ENCODE data around the gene LRFN4. TPM values are rescaled to one million over a fixed set of nuclear protein-coding genes. Genes with fewer than 3 reads are reported as not detected.

The LRFN4 gene
- total RNA-seq (2021; fragmentation: NEBNext Ultra II Directional; extraction: Animal tissue kit (Norgen Biotek cat#: 25700)) (64.3 and 67.6 TPM in 2 replicates), polyA plus RNA-seq (2011; rRNA removed) (49.8 and 66.9 TPM in 2 replicates), polyA minus RNA-seq (2011; rRNA and poly(A)+ RNA removed) (8.3 and 9.8 TPM in 2 replicates)
- 38.6 TPM for polyA plus RNA-seq (2011; cell fraction: cytosol; rRNA removed)
- polyA plus RNA-seq (2011; cell fraction: nucleus; rRNA removed) = 112 TPM
- 24.3 to 37.8 TPM (median 34.2 TPM) in 4 replicates for polyA plus RNA-seq (2012, experiment 1 of 2)
- polyA plus RNA-seq (2012, experiment 2 of 2) = 32.6 TPM
- polyA plus RNA-seq (2013, experiment 1 of 2) = 37.5 TPM
- 32.3 TPM for polyA plus RNA-seq (2013, experiment 2 of 2)
- polyA minus RNA-seq (2011; cell fraction: cytosol; rRNA and poly(A)+ RNA removed) = 32.6 TPM
- polyA minus RNA-seq (2011; cell fraction: nucleus; rRNA and poly(A)+ RNA removed) = 32.0 TPM
- long read RNA-seq, experiment 1, transcript LRFN4-201 (2 exons, 2,431 nt) = major isoform, 9 of 28 reads
- long read RNA-seq, experiment 1, partial matches to known transcripts = 12 of 28 reads
- long read RNA-seq, experiment 1, other reads (novel, unspliced or antisense) = 7 of 28 reads
- long read RNA-seq, experiment 2 = 0 reads

DNA sequence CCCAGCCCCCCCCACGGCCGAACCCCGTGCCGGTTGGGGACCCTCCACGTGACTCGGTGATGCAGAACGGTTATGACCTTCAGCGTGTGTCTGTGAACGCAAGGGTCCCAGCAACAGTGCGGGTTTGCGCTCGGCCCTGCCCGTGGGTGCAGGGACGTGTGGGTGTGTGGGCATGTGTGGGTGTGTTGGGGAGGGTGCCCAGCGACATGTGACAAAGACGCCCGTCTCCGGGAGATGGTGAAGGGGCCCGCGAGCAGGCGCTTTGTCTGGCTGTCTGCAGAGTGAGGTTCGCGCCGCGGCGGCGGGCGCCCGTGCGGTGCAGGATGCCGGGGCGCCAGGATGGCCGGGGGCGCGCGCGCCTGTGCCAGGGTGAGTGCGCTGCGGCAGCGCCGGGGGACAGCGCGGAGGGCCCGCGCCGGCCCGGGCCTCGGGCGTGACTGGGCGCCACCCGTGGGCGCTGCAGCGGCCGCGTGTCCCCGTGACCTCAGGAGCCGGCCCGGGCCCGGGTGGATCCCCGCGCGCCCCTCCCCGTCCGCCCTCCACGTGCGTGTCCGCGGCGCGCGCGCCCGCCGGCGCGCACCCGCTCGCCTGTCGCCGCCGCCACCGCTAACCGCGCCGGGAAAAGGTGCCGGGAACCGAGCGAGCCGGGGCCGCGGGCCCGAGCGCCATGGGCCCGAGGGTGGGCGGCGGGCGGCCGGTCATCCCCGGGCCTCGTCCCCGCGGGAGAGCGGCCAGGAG, at the start of gene LRFN4:
LRFN4 (plus strand) TSS at position 569 of the 738 bp plus-strand sequence. CDS start 681 bp downstream, outside the sequence.
- peak within 1 kb of the TSS; percentile 98 for H3K4ac ChIP-seq (replicated peaks; ENCODE audit: insufficient read length, low read depth, low read length)
- H3K9me3 ChIP-seq (ENCODE audit: insufficient read depth in 2 of 2, low read depth in 1 of 2, low read length in 1 of 2) = no peaks in the 10 kb centered on the region
- no peaks in the 10 kb centered on the region for H3K27me3 ChIP-seq (replicated peaks in 1 of 4; ENCODE audit: control insufficient read depth in 3 of 4, extremely low read depth in 1 of 4, insufficient read depth in 3 of 4, low read length in 3 of 4)
- H2BK120ac ChIP-seq (replicated peaks; ENCODE audit: low read depth, low read length) = no peak within 1 kb of the TSS
- no peak within 1 kb of the TSS for H2BK20ac ChIP-seq (ENCODE audit: low read length)
- H4K8ac ChIP-seq (ENCODE audit: extremely low read depth, insufficient read depth, low read length) = peak within 1 kb of the TSS; percentile 93
- peak within 1 kb of the TSS; percentile 71 to 92 (median 86) for H3K4me3 ChIP-seq (ENCODE audit: extremely low read depth in 1 of 4, insufficient read depth in 2 of 4, low read depth in 3 of 4, low read length in 4 of 4)
- H3K56ac ChIP-seq (replicated peaks; ENCODE audit: insufficient read length, low read depth, low read length) = peak within 1 kb of the TSS; percentile 70
- no peak within 1 kb of the TSS for H3K14ac ChIP-seq (ENCODE audit: insufficient read length)
- H4K20me1 ChIP-seq (replicated peaks in 1 of 2; ENCODE audit: control insufficient read depth in 1 of 2, insufficient read depth in 2 of 2, low read length in 2 of 2) = peaks cover 2 to 4% of the 10 kb centered on the region in 2 experiments
- peak within 1 kb of the TSS; percentile 100 for H2BK15ac ChIP-seq (ENCODE audit: low read length)
- peak within 1 kb of the TSS; percentile 97 for H4K5ac ChIP-seq (ENCODE audit: insufficient read length, low read depth, low read length)
- 0 out of 2 replicates have a peak within 1 kb of the TSS, but pooled peaks have one; percentile 10 for H2AFZ ChIP-seq (ENCODE audit: low read length)
- H3K23ac ChIP-seq (ENCODE audit: insufficient read length) = no peak within 1 kb of the TSS
- H2BK5ac ChIP-seq (ENCODE audit: low read depth, low read length) = peak within 1 kb of the TSS; percentile 98
- peaks cover 5 to 20% (median 9%) of the 10 kb centered on the region in 4 experiments for H3K4me1 ChIP-seq (replicated peaks in 1 of 4; ENCODE audit: control insufficient read depth in 3 of 4, insufficient read depth in 4 of 4, low read length in 3 of 4)
- no peak within 1 kb of the TSS for H2AK5ac ChIP-seq (ENCODE audit: low read depth, low read length)
- H3K79me1 ChIP-seq (ENCODE audit: low read depth, low read length) = no peaks in the 10 kb centered on the region
- peak within 1 kb of the TSS; percentile 57 to 94 (median 84) for H3K9ac ChIP-seq (replicated peaks in 1 of 4; ENCODE audit: extremely low read depth in 1 of 4, low read depth in 3 of 4, low read length in 3 of 4)
- H3K23me2 ChIP-seq (ENCODE audit: low read depth, low read length) = peaks cover 8% of the 10 kb centered on the region
- H4K91ac ChIP-seq (replicated peaks; ENCODE audit: insufficient read length, low read length) = peak within 1 kb of the TSS; percentile 97
- peak within 1 kb of the TSS; percentile 96 to 98 for H3K4me2 ChIP-seq (ENCODE audit: insufficient read depth in 1 of 2, low read depth in 2 of 2, low read length in 2 of 2)
- H3K36me3 ChIP-seq (ENCODE audit: control insufficient read depth in 2 of 4, insufficient read depth in 4 of 4, low read length in 3 of 4) = peaks cover 0 to 18% (median 1%) of the 10 kb centered on the region in 4 experiments; a peak in 4 of 8 replicates
- POLR2A ChIA-PET (ENCODE audit: partially characterized antibody) = interaction anchor here (0.9 to 5.4 kb wide), 10 partner anchors 9 to 179 kb away, joined by 3 to 53 read pairs (median 6); partner anchors contain the start of genes C11orf86, RBM4B and RCE1
- H3K27ac ChIP-seq (ENCODE audit: low read depth, low read length) = peak within 1 kb of the TSS; percentile 87
- H3K79me2 ChIP-seq (ENCODE audit: control insufficient read depth in 1 of 2, insufficient read depth in 2 of 2, low read length in 2 of 2) = no peaks in the 10 kb centered on the region
- CTCF ChIA-PET (ENCODE audit: partially characterized antibody) = interaction anchor here (0.9 to 6.3 kb wide), 6 partner anchors 9 to 165 kb away, joined by 4 to 72 read pairs (median 40); partner anchors contain the start of genes C11orf86 and RCE1
- WGBS, 2 experiments (ENCODE audit: extremely low coverage in 1 of 2, insufficient coverage in 1 of 2, insufficient read length in 1 of 2, insufficient replicate concordance in 2 of 2, low coverage in 1 of 2, low lambda C conversion rate in 2 of 2, missing lambda C conversion rate in 1 of 2) = 1% methylated on average over 45 of the region's 103 CpGs; no CpG with 5 or more reads in 1 of the 2 experiments
- DNase-seq (ENCODE audit: low read depth in 1 of 2, low spot score in 2 of 2) (no peak), FAIRE-seq (no peak)
- H3K18ac ChIP-seq (ENCODE audit: extremely low read depth, low read length) = peak within 1 kb of the TSS; percentile 99
- peak within 1 kb of the TSS; percentile 80 for H2BK12ac ChIP-seq (ENCODE audit: low read depth, low read length)
- TF ChIP-seq EZH2 (IDR thresholded peaks at IDR 0.05; ENCODE audit: low read depth, low read length, severe bottlenecking) (no peak), TBP (IDR thresholded peaks at IDR 0.05; ENCODE audit: low read depth, low read length) (no peak)
- TF ChIP-seq, protein P1, sequence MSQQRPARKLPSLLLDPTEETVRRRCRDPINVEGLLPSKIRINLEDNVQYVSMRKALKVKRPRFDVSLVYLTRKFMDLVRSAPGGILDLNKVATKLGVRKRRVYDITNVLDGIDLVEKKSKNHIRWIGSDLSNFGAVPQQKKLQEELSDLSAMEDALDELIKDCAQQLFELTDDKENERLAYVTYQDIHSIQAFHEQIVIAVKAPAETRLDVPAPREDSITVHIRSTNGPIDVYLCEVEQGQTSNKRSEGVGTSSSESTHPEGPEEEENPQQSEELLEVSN (IDR thresholded peaks at IDR 0.05) = 0 out of 2 replicates have a peak, but pooled peaks have one; percentile 15
- TF ChIP-seq, protein P2, sequence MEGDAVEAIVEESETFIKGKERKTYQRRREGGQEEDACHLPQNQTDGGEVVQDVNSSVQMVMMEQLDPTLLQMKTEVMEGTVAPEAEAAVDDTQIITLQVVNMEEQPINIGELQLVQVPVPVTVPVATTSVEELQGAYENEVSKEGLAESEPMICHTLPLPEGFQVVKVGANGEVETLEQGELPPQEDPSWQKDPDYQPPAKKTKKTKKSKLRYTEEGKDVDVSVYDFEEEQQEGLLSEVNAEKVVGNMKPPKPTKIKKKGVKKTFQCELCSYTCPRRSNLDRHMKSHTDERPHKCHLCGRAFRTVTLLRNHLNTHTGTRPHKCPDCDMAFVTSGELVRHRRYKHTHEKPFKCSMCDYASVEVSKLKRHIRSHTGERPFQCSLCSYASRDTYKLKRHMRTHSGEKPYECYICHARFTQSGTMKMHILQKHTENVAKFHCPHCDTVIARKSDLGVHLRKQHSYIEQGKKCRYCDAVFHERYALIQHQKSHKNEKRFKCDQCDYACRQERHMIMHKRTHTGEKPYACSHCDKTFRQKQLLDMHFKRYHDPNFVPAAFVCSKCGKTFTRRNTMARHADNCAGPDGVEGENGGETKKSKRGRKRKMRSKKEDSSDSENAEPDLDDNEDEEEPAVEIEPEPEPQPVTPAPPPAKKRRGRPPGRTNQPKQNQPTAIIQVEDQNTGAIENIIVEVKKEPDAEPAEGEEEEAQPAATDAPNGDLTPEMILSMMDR (IDR thresholded peaks at IDR 0.05; ENCODE audit: control extremely low read depth in 1 of 3, insufficient read depth in 1 of 3, low read depth in 1 of 3, low read length in 3 of 3) = 0 out of 4 replicates have a peak, but pooled peaks of 1 of the 3 experiments have one; percentile 6

Measured in H1 (cell line).